GM12878 (cell line): Measurements from ENCODE around the gene ADAMTS16. TPM values are rescaled to one million over a fixed set of nuclear protein-coding genes. Genes with fewer than 3 reads are reported as not detected.

Experiments
- ATAC-seq: fragments of 200-7000 bp; cut with Tn5 transposase; 3 replicates; pipeline ENCODE4 v1.9.1; 2020; ENCODE audit warnings: mild to moderate bottlenecking, moderate library complexity
- BruUV-seq: library from RNA; stranded (reverse); fragments of 400-500 nt; replicated peaks from 2 replicates; lab custom pipeline; 2021; lab: Mats Ljungman, UMichigan
- CTCF ChIA-PET: fragments of 300-600 bp; sonication (Branson Sonifier 250); formaldehyde crosslinking; extraction: SDS; loops from one replicate; lab custom pipeline; 2021; ENCODE audit warnings: inconsistent platforms; lab: Yijun Ruan, JAX
- POLR2A ChIA-PET: fragments of 350-600 bp; formaldehyde crosslinking; extraction: SDS; loops from one replicate; lab custom pipeline; 2021; ENCODE audit warnings: inconsistent platforms; lab: Charles Lee
- RAD21 ChIA-PET: fragments of 300-600 bp; sonication (Branson Sonifier 250); formaldehyde crosslinking; loops from one replicate; lab custom pipeline; 2023; ENCODE audit warnings: antibody characterized with exemption; ENCODE audit not compliant: unreplicated experiment; lab: Charles Lee
- SMC1A ChIA-PET: fragments of 300-600 bp; sonication (Branson Sonifier 250); formaldehyde crosslinking; loops from one replicate; lab custom pipeline; 2023; ENCODE audit not compliant: unreplicated experiment, uncharacterized antibody; lab: Charles Lee
- DNase-seq: peaks from one replicate; pipeline ENCODE4 v3.0.0-alpha.2; 2011; ENCODE audit warnings: low read depth, low spot score
- FAIRE-seq: peaks from 3 replicates; lab custom pipeline; 2011; peaks lifted over from hg19 to GRCh38; lab: Jason Lieb, UNC
- H2AFZ ChIP-seq: 2 replicates; pipeline ENCODE4 v1.6.0; 2011; ENCODE audit warnings: low read depth, low read length, control low read depth; ENCODE audit not compliant: control insufficient read depth
- H3K27ac ChIP-seq: 2 replicates; pipeline ENCODE4 v1.5.1; 2011; ENCODE audit warnings: control low read depth; ENCODE audit not compliant: control insufficient read depth, insufficient read depth
- H3K27me3 ChIP-seq, 2 experiments: replicated peaks in 1 of 2; 2 replicates each; pipeline versions ENCODE4 v1.6.0 to v1.6.1; 2011; ENCODE audit warnings: low read length in 1 of 2; ENCODE audit not compliant: control insufficient read depth in 2 of 2, insufficient read depth in 2 of 2
- H3K36me3 ChIP-seq, 2 experiments: 2 replicates each; pipeline ENCODE4 v1.5.1; 2011; ENCODE audit warnings: low read length in 1 of 2; ENCODE audit not compliant: control insufficient read depth in 2 of 2, insufficient read depth in 2 of 2
- H3K4me1 ChIP-seq: 2 replicates; pipeline ENCODE4 v1.6.1; 2011; ENCODE audit warnings: mild to moderate bottlenecking, low read length, moderate library complexity, mixed read lengths; ENCODE audit not compliant: control insufficient read depth, insufficient read depth
- H3K4me2 ChIP-seq: 2 replicates; pipeline ENCODE4 v1.6.0; 2011; ENCODE audit warnings: control low read depth; ENCODE audit not compliant: control insufficient read depth, insufficient read depth
- H3K4me3 ChIP-seq: fragments of 200-600 bp; sonication (generic); 2 replicates; pipeline ENCODE4 v1.5.1; 2016
- H3K79me2 ChIP-seq: 2 replicates; pipeline ENCODE4 v1.6.0; 2011; ENCODE audit warnings: low read length; ENCODE audit not compliant: control insufficient read depth, insufficient read depth
- H3K9ac ChIP-seq: 2 replicates; pipeline ENCODE4 v1.8.0; 2011; ENCODE audit warnings: low read length, control low read depth, mixed read lengths; ENCODE audit not compliant: control insufficient read depth, insufficient read depth
- H3K9me3 ChIP-seq: replicated peaks from 3 replicates; pipeline ENCODE4 v1.5.1; 2011; ENCODE audit warnings: mild to moderate bottlenecking, low read length; ENCODE audit not compliant: control insufficient read depth, insufficient read depth
- H4K20me1 ChIP-seq: 2 replicates; pipeline ENCODE4 v1.6.0; 2011; ENCODE audit not compliant: control insufficient read depth, insufficient read depth
- FOXK2 ChIP-seq: fragments of 450-650 bp; IDR thresholded peaks from 2 replicates; pipeline ENCODE4 v1.6.1; 2017; ENCODE audit warnings: mild to moderate bottlenecking, moderate library complexity
- GATAD2B ChIP-seq: fragments of 450-650 bp; conservative IDR thresholded peaks from 2 replicates; pipeline ENCODE4 v1.6.1; 2017; ENCODE audit warnings: low read depth, mild to moderate bottlenecking, moderate library complexity
- MXI1 ChIP-seq: fragments of 150-350 bp; IDR thresholded peaks from 2 replicates; pipeline ENCODE4 v1.6.1; 2011; ENCODE audit warnings: low read depth, mild to moderate bottlenecking, inconsistent platforms, low read length, improper control_type of control experiment
- NFXL1 ChIP-seq: fragments of 450-650 bp; IDR thresholded peaks from 2 replicates; pipeline ENCODE4 v1.6.1; 2017; ENCODE audit warnings: antibody characterized with exemption, mild to moderate bottlenecking, borderline replicate concordance
- NR2C1 ChIP-seq: fragments of 450-650 bp; IDR thresholded peaks from 2 replicates; pipeline ENCODE4 v1.6.1; 2017; ENCODE audit warnings: antibody characterized with exemption, mild to moderate bottlenecking, moderate library complexity
- NR2C2 ChIP-seq: IDR thresholded peaks from 2 replicates; pipeline ENCODE4 v1.6.1; 2011; ENCODE audit warnings: borderline replicate concordance, low read depth; ENCODE audit not compliant: control insufficient read depth, insufficient read length
- POLR2A ChIP-seq: IDR thresholded peaks from 2 replicates; pipeline ENCODE4 v1.6.1; 2011; ENCODE audit warnings: low read depth, mild to moderate bottlenecking, low read length
- POLR2AphosphoS5 ChIP-seq: IDR thresholded peaks from 2 replicates; pipeline ENCODE4 v1.6.1; 2011; ENCODE audit warnings: mild to moderate bottlenecking, low read length, inconsistent platforms
- RAD51 ChIP-seq: fragments of 450-650 bp; IDR thresholded peaks from 2 replicates; pipeline ENCODE4 v1.6.1; 2016; ENCODE audit warnings: moderate library complexity, mild to moderate bottlenecking, inconsistent platforms
- RFX5 ChIP-seq: IDR thresholded peaks from 2 replicates; pipeline ENCODE4 v1.6.1; 2011; ENCODE audit warnings: low read depth, low read length, improper control_type of control experiment
- SREBF2 ChIP-seq: IDR thresholded peaks from 2 replicates; pipeline ENCODE4 v1.6.1; 2012; ENCODE audit warnings: mild to moderate bottlenecking, low read length
- ZNF274 ChIP-seq: IDR thresholded peaks from one replicate; pipeline ENCODE4 v1.8.0; 2011; ENCODE audit not compliant: insufficient read length, insufficient read depth
- WGBS: methylation state at CpG from one replicate; pipeline ENCODE4 v1.1.6; 2016; ENCODE audit warnings: low lambda C conversion rate; ENCODE audit not compliant: insufficient replicate concordance, insufficient coverage; ENCODE audit errors: missing lambda C conversion rate; 5-methylcytosine and 5-hydroxymethylcytosine counted together
- in situ Hi-C: fragments of 300-500 bp; cut with MboI; formaldehyde crosslinking; loops from 9 replicates; pipeline ENCODE4 v1.14.3; 2018; ENCODE audit warnings: mixed read lengths
- intact Hi-C: fragments of 100-400 bp; cut with micrococcal nuclease; formaldehyde crosslinking; loops from one replicate; pipeline ENCODE4 v1.14.2; 2022; ENCODE audit not compliant: unreplicated experiment
- polyA plus RNA-seq, 11 experiments: library from polyadenylated mRNA; depleted of rRNA in 4 of 11; unstranded in 6 of 11; stranded (reverse) in 5 of 11; fragments of >200 nt; fragmentation: Nextera tagmentation in 4 of 11; fragmentation: Illumina TruSeq in 1 of 11; extraction: Ambion mirVana in 4 of 11; extraction: Trizol in 1 of 11; gene quantifications; 1 replicate in 1 of 11; 2 replicates in 10 of 11; pipeline versions ENCODE4 v1.2.1 to v1.2.3, GENCODE V29; 2011 to 2016; ENCODE audit warnings: inconsistent platforms in 2 of 11, missing spikeins in 2 of 11, low read depth in 1 of 11
- total RNA-seq, 4 experiments: library from RNA; depleted of rRNA in 3 of 4; stranded (reverse); fragments of >200 nt in 3 of 4; fragmentation: Illumina TruSeq in 1 of 4; extraction: Trizol in 1 of 4; gene quantifications; 2 replicates each; pipeline versions ENCODE4 v1.2.1 to v1.2.3, GENCODE V29; 2013 to 2021
- TF ChIP-seq, protein P1 (sequence below): fragments of 450-650 bp; IDR thresholded peaks from 2 replicates; pipeline ENCODE4 v1.6.1; 2014; ENCODE audit warnings: mild to moderate bottlenecking
- TF ChIP-seq, protein P2 (sequence below): fragments of 150-350 bp; IDR thresholded peaks from 2 replicates; pipeline ENCODE4 v1.6.1; 2014; ENCODE audit warnings: mild to moderate bottlenecking, low read depth, low read length

Gene ADAMTS16
- total and polyA plus RNA-seq, 10 of the 15 experiments (the other 5 are each of a cell fraction or from before 2014, with no cell fraction given): 0.04 TPM; not detected in 9

DNA sequence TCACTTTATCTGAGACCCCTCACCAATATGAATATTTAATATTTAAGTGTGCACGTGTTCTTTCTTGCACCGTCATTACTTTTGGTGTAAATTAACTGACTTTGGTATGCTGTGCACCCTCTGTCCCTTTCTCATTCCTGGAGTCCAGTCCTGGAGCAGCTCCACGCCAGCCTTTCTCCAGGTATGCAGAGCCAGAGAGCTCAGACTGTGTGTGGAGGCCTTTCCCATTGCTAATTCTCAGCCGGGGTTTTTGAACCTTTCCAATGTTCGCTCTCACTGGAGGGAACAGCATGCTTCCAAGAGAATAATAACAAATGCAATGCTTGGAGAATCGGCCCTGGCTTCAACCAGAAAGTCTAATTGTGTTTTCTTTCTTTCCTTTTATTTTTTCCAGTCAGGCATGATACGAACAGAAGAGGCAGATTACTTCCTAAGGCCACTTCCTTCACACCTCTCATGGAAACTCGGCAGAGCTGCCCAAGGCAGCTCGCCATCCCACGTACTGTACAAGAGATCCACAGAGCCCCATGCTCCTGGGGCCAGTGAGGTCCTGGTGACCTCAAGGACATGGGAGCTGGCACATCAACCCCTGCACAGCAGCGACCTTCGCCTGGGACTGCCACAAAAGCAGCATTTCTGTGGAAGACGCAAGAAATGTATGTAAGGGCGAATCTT, 41.7 kb downstream of the ADAMTS16 start:
- 14% methylated on average over 14 of the region's 14 CpGs for WGBS
- ChIA-PET CTCF (no interaction called here), POLR2A (no interaction called here), RAD21 (no interaction called here), SMC1A (interaction anchor here (0.7 kb wide), 1 partner anchor 97 kb away, joined by 3 read pairs; no protein-coding TSS in a partner anchor)
- ATAC-seq (no peak), DNase-seq (no peak), FAIRE-seq (no peak)
- Histone ChIP-seq H3K79me2 (no peaks in the 10 kb centered on the region), H3K4me3 (no peak overlapping the region), H3K27me3 (no peaks in the 10 kb centered on the region), H4K20me1 (no peaks in the 10 kb centered on the region), H3K4me2 (no peak overlapping the region), H3K27ac (no peak overlapping the region), H3K4me1 (no peaks in the 10 kb centered on the region), H3K9me3 (no peaks in the 10 kb centered on the region), H3K9ac (no peak overlapping the region), H2AFZ (no peak overlapping the region), H3K36me3 (no peaks in the 10 kb centered on the region)
- no TSS peak for BruUV-seq
- in situ Hi-C loops: no loop called here
- TF ChIP-seq FOXK2 (no peak), MXI1 (no peak), RFX5 (no peak)
- intact Hi-C loops: no loop called here

DNA sequence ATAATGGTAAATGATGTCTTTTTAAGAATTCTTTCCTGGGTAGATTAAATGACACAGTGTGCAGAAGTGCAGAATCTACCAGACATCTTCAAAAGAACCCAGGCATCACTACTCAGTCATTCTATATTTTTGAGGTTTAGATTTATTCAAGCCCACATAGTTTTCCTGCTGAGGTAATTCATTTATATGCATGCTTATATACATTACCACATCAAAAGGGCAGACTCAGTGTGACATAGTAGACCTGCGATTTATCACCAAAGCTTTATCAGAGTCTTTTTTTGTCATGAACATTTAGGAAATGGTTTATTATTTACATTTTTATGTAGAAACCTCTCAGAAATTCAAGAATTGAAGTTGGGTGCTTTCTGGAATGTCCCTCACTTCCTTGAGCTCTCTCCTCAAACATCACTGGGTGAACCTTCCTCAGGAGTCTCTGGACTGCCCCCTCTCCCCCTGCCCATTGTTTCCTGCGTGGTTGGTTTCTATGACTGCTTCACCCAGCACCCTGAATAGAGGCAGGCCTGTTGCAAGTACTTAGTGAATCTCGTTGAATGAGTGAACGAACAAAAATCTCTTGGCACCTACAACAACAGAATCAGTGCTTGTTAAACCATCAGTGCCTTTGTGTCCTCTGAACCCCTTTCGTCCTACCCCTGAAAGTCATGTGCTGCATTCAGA, 42.5 kb downstream of the ADAMTS16 start:
- ChIA-PET POLR2A (no interaction called here), RAD21 (no interaction called here), SMC1A (no interaction called here), CTCF (no interaction called here)
- Histone ChIP-seq H2AFZ (no peak overlapping the region), H3K9ac (no peak overlapping the region), H3K79me2 (no peaks in the 10 kb centered on the region), H3K4me2 (no peak overlapping the region), H3K4me1 (no peaks in the 10 kb centered on the region), H3K27me3 (no peaks in the 10 kb centered on the region)
- WGBS: 19% methylated on average over 5 of the region's 5 CpGs
- BruUV-seq: no TSS peak
- in situ Hi-C loops: no loop called here
- FAIRE-seq: no peak
- TF ChIP-seq POLR2A (no peak), NR2C1 (no peak), RAD51 (no peak), ZNF274 (no peak), SREBF2 (no peak), POLR2AphosphoS5 (no peak), NR2C2 (no peak), GATAD2B (no peak), NFXL1 (no peak)
- TF ChIP-seq, protein P1, sequence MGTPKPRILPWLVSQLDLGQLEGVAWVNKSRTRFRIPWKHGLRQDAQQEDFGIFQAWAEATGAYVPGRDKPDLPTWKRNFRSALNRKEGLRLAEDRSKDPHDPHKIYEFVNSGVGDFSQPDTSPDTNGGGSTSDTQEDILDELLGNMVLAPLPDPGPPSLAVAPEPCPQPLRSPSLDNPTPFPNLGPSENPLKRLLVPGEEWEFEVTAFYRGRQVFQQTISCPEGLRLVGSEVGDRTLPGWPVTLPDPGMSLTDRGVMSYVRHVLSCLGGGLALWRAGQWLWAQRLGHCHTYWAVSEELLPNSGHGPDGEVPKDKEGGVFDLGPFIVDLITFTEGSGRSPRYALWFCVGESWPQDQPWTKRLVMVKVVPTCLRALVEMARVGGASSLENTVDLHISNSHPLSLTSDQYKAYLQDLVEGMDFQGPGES: no peak
- TF ChIP-seq, protein P2, sequence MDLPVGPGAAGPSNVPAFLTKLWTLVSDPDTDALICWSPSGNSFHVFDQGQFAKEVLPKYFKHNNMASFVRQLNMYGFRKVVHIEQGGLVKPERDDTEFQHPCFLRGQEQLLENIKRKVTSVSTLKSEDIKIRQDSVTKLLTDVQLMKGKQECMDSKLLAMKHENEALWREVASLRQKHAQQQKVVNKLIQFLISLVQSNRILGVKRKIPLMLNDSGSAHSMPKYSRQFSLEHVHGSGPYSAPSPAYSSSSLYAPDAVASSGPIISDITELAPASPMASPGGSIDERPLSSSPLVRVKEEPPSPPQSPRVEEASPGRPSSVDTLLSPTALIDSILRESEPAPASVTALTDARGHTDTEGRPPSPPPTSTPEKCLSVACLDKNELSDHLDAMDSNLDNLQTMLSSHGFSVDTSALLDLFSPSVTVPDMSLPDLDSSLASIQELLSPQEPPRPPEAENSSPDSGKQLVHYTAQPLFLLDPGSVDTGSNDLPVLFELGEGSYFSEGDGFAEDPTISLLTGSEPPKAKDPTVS: no peak
- TF ChIP-seq, all 136 proteins: peak for 0
- Histone ChIP-seq H4K20me1 (no peaks in the 10 kb centered on the region), H3K4me3 (no peak overlapping the region), H3K36me3 (no peaks in the 10 kb centered on the region), H3K27ac (no peak overlapping the region), H3K9me3 (no peaks in the 10 kb centered on the region)
- DNase-seq (no peak), ATAC-seq (no peak)
- intact Hi-C loops: no loop called here
